ENCODE results near the gene GDF3.

- TF ChIP-seq CTCF (IDR thresholded peaks at IDR 0.05) (no peak), EZH2 (IDR thresholded peaks at IDR 0.05) (no peak)
Observed at GRCh38 chr12:7647071-7647470, 48.5 kb downstream of the GDF3 start.
